Panc1 (cell line): ENCODE measurements around the gene DCAF17.

ENCODE experiments used
- POLR2AphosphoS5 ChIP-seq: IDR thresholded peaks from 2 replicates; pipeline ENCODE4 v1.6.1; 2012; ENCODE audit warnings: mild to moderate bottlenecking, low read depth, low read length, moderate library complexity
- REST ChIP-seq, 2 experiments: IDR thresholded peaks; 2 replicates each; pipeline ENCODE4 v1.6.1; 2011 to 2012; ENCODE audit warnings: low read depth in 2 of 2, control low read depth in 1 of 2, low read length in 1 of 2, mild to moderate bottlenecking in 1 of 2, moderate library complexity in 1 of 2; ENCODE audit not compliant: insufficient read depth in 1 of 2
- SIN3A ChIP-seq: IDR thresholded peaks from 2 replicates; pipeline ENCODE4 v1.6.1; 2012; ENCODE audit warnings: low read depth, mild to moderate bottlenecking, low read length, moderate library complexity, borderline replicate concordance; ENCODE audit not compliant: insufficient read depth
- TF ChIP-seq, protein P1 (sequence below): fragments of 450-650 bp; IDR thresholded peaks from 2 replicates; pipeline ENCODE4 v1.5.1; 2017; ENCODE audit warnings: mild to moderate bottlenecking

- TF ChIP-seq POLR2AphosphoS5 (no peak), SIN3A (no peak), REST (IDR thresholded peaks at IDR 0.05; ENCODE audit: insufficient read depth in 1 of 2, low read depth in 2 of 2, low read length in 1 of 2) (no peak)
- TF ChIP-seq, protein P1, sequence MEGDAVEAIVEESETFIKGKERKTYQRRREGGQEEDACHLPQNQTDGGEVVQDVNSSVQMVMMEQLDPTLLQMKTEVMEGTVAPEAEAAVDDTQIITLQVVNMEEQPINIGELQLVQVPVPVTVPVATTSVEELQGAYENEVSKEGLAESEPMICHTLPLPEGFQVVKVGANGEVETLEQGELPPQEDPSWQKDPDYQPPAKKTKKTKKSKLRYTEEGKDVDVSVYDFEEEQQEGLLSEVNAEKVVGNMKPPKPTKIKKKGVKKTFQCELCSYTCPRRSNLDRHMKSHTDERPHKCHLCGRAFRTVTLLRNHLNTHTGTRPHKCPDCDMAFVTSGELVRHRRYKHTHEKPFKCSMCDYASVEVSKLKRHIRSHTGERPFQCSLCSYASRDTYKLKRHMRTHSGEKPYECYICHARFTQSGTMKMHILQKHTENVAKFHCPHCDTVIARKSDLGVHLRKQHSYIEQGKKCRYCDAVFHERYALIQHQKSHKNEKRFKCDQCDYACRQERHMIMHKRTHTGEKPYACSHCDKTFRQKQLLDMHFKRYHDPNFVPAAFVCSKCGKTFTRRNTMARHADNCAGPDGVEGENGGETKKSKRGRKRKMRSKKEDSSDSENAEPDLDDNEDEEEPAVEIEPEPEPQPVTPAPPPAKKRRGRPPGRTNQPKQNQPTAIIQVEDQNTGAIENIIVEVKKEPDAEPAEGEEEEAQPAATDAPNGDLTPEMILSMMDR = no peak
Measured at GRCh38 chr2:171432969-171433762, 860 bp upstream of the DCAF17 start.
